Measurements from ENCODE around the gene SERGEF.

Gene SERGEF

GRCh38 chr11:18012906-18013781 lies at the start of gene SERGEF:
Gene SERGEF (minus strand): TSS chr11:18013047. CDS start chr11:18013010, 37 bp downstream.
- DNase-seq, result peak; percentile 96

- no peak for DNase-seq
Observed at GRCh38 chr11:18061351-18061750, 48.5 kb upstream of the SERGEF start.

- no peak for DNase-seq
Observed at GRCh38 chr11:18056561-18057181, 43.8 kb upstream of the SERGEF start.

- DNase-seq, result no peak
Observed at GRCh38 chr11:18054511-18055103, 41.8 kb upstream of the SERGEF start.

- no peak for DNase-seq
Observed at GRCh38 chr11:18050848-18051247, 38.0 kb upstream of the SERGEF start.

- DNase-seq, result peak; percentile 81
Observed at GRCh38 chr11:18046116-18046777, 33.4 kb upstream of the SERGEF start, which contains the start of gene TPH1. Gene TPH1 (minus strand): TSS chr11:18046269. CDS start chr11:18040762, 5,507 bp downstream.

- no peak for DNase-seq
Observed at GRCh38 chr11:18036456-18036855, 23.6 kb upstream of the SERGEF start.

- no peak for DNase-seq
Observed at GRCh38 chr11:18027475-18027874, 14.6 kb upstream of the SERGEF start.

GRCh38 chr11:18022419-18022818 lies 9.6 kb upstream of the SERGEF start:
- DNase-seq, result no peak

- DNase-seq, result no peak
Observed at GRCh38 chr11:18019650-18020049, 6.8 kb upstream of the SERGEF start.

- no peak for DNase-seq
Observed at GRCh38 chr11:18016789-18017188, 3.9 kb upstream of the SERGEF start.

GRCh38 chr11:18014876-18015275 lies 2.0 kb upstream of the SERGEF start:
- DNase-seq, result no peak

GRCh38 chr11:18013790-18014507 lies 1.1 kb upstream of the SERGEF start:
- DNase-seq, result no peak

GRCh38 chr11:18012122-18012905 lies 533 bp downstream of the SERGEF start:
- DNase-seq, result peak; percentile 73

GRCh38 chr11:18011633-18012032 lies 1.2 kb downstream of the SERGEF start:
- no peak for DNase-seq

GRCh38 chr11:18010977-18011586 lies 1.8 kb downstream of the SERGEF start:
- no peak for DNase-seq

- DNase-seq, result no peak
Observed at GRCh38 chr11:18010121-18010670, 2.7 kb downstream of the SERGEF start.

- no peak for DNase-seq
Observed at GRCh38 chr11:18005376-18006129, 7.3 kb downstream of the SERGEF start.

GRCh38 chr11:18001191-18001590 lies 11.7 kb downstream of the SERGEF start:
- no peak for DNase-seq

GRCh38 chr11:18000760-18001159 lies 12.1 kb downstream of the SERGEF start:
- no peak for DNase-seq

All from islet precursor cell (in vitro differentiated cells).